Subcutaneous abdominal adipose tissue (tissue), 5 donors: ENCODE measurements around the gene ZSWIM9.
"Not testable (repeated sequence)": the region's sequence is repeated elsewhere in the genome, so short reads cannot be mapped to it uniquely, and the experiment has no call there.

Experiments
- H3K27ac ChIP-seq: one replicate; pipeline ENCODE4 v1.7.0; 2013; ENCODE audit warnings: low read depth, mild to moderate bottlenecking, inconsistent platforms, low read length, moderate library complexity
- H3K27me3 ChIP-seq, 5 donors: one replicate each; pipeline ENCODE4 v1.7.0; 2013; ENCODE audit warnings: low read length in 5 of 5, inconsistent platforms in 1 of 5; ENCODE audit not compliant: control insufficient read depth in 5 of 5, insufficient read depth in 4 of 5
- H3K36me3 ChIP-seq, 5 donors: one replicate each; pipeline ENCODE4 v1.7.0; 2013; ENCODE audit warnings: low read length in 5 of 5; ENCODE audit not compliant: control insufficient read depth in 5 of 5, insufficient read depth in 5 of 5
- H3K4me1 ChIP-seq, 5 donors: one replicate each; pipeline ENCODE4 v1.7.0; 2013; ENCODE audit warnings: low read length in 5 of 5, mild to moderate bottlenecking in 3 of 5, moderate library complexity in 1 of 5; ENCODE audit not compliant: control insufficient read depth in 5 of 5, insufficient read depth in 5 of 5
- H3K4me3 ChIP-seq, 5 donors: one replicate each; pipeline ENCODE4 v1.7.0; 2013; ENCODE audit warnings: low read length in 5 of 5, low read depth in 1 of 5
- H3K9ac ChIP-seq, 5 donors: one replicate each; pipeline ENCODE4 v1.7.0; 2013; ENCODE audit warnings: low read length in 5 of 5, mild to moderate bottlenecking in 4 of 5, moderate library complexity in 3 of 5
- H3K9me3 ChIP-seq, 5 donors: one replicate each; pipeline ENCODE4 v1.7.0; 2013; ENCODE audit warnings: low read length in 5 of 5; ENCODE audit not compliant: control insufficient read depth in 5 of 5
- donor health status: healthy.
- donor health status: healthy.
- donor health status: healthy.
- donor health status: healthy.
- donor health status: healthy.

The ZSWIM9 gene

DNA sequence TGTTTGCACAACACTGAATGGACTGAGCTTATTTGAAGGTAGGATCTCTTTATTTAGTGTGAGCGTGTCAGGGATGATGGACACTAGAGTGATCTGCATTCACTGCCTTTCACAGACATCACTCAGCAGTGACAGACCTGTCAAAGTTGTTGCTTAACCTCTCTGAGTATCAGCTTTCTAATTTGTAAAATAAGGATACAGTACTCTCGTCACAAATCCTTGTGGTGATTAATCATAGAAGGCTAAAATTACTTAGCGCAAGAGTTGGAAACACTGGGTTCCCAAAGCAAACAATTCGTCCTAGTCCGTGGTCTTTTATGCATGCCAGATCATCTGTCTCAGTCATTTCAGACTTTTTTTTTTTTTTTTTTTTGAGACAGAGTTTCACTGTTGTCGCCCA lies 68.6 kb downstream of the ZSWIM9 start:
- no peak overlapping the region for H3K9ac ChIP-seq
- H3K9me3 ChIP-seq: no peaks in the 10 kb centered on the region
- no peaks in the 10 kb centered on the region for H3K4me1 ChIP-seq
- no peaks in the 10 kb centered on the region for H3K27me3 ChIP-seq
- H3K4me3 ChIP-seq: no peak overlapping the region
- H3K36me3 ChIP-seq: peaks cover 9 to 57% (median 41%) of the 10 kb centered on the region in 5 donors
- no peak overlapping the region for H3K27ac ChIP-seq

- H3K4me1 ChIP-seq: peaks cover 0 to 5% (median 3%) of the 10 kb centered on the region in 5 donors
- no peaks in the 10 kb centered on the region for H3K9me3 ChIP-seq
- no peak overlapping the region for H3K9ac ChIP-seq
- no peak overlapping the region for H3K4me3 ChIP-seq
- H3K36me3 ChIP-seq: peaks cover 9 to 52% (median 39%) of the 10 kb centered on the region in 5 donors
- no peaks in the 10 kb centered on the region for H3K27me3 ChIP-seq
- no peak overlapping the region for H3K27ac ChIP-seq
These were observed 69.2 kb downstream of the ZSWIM9 start for GRCh38 chr19:48239582-48240141.

DNA sequence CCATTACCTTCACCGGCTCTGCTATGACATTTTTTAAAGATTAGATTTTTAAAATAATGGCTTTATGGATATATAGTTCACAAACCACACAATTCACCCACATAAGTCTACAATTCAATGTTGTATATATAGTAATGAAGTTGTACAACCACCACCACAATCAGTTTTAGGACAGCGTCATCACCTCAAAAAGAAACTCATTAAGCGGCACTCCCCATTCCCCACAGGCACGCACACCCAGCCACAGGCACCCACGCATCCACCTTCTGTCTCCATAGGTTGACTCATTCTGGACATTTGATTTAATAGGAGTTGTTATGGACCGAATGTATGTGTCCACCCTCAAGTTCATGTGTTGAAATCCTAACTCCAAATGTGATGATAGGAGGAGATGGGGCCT lies 71.3 kb downstream of the ZSWIM9 start:
- not testable (repeated sequence) for H3K9ac ChIP-seq, H3K27ac ChIP-seq, H3K4me3 ChIP-seq, H3K9me3 ChIP-seq, H3K27me3 ChIP-seq
- peaks cover 15 to 49% (median 44%) of the 10 kb centered on the region in 5 donors for H3K36me3 ChIP-seq
- peaks cover 0 to 21% (median 5%) of the 10 kb centered on the region in 5 donors for H3K4me1 ChIP-seq

- Histone ChIP-seq H3K4me3 (no peak overlapping the region), H3K4me1 (peaks cover 0 to 36% (median 5%) of the 10 kb centered on the region in 5 donors), H3K9ac (peak overlapping the region in 1 of 5 donors; percentile 16)
These were observed 73.8 kb downstream of the ZSWIM9 start for GRCh38 chr19:48244281-48244680.

DNA sequence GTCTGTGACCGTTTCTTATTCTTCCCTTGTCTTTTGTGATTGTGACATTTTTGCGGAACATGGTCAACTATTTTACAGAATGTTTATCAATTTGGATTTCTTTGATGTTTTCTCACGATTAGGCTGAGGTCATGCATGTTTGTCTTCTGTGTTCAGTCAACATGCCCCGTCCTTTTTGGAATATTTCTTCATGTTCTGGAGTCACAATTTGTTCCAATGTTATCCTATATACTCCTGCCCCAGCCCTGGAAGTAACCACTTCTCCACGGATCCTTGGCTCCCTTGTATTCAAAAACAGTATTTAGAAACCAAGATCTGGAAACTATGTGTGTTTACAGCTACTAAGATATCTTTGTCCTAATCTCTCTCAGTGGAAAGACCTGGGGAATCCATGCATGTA lies 75.6 kb downstream of the ZSWIM9 start:
- Histone ChIP-seq H3K4me3 (no peak overlapping the region), H3K9ac (no peak overlapping the region), H3K27ac (peak overlapping the region; percentile 13), H3K9me3 (no peaks in the 10 kb centered on the region), H3K27me3 (no peaks in the 10 kb centered on the region), H3K36me3 (peaks cover 10 to 27% (median 17%) of the 10 kb centered on the region in 5 donors), H3K4me1 (peaks cover 0 to 49% (median 14%) of the 10 kb centered on the region in 5 donors)

More at GRCh38 chr19:48244281-48244680, 73.8 kb downstream of the ZSWIM9 start:
- Histone ChIP-seq H3K27ac (peak overlapping the region; percentile 43), H3K27me3 (no peaks in the 10 kb centered on the region), H3K36me3 (peaks cover 10 to 42% (median 31%) of the 10 kb centered on the region in 5 donors), H3K9me3 (no peaks in the 10 kb centered on the region)

DNA sequence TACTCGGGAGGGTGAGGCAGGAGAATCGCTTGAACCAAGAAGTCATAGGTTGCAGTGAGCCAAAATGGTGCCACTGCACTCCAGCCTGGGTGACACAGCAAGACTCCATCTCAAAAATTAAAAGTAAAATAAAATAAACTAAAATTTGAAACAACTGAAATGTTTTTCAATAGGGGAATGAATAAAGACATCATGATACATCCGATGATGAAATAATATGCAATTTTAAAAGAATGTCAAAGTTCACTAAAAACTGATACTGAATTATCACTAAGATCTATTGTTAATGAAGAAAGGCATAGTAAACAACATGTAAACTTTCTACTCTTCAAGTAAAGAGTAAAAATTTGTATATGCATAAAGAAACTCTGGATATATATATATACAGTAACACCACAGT lies 76.7 kb downstream of the ZSWIM9 start:
- H3K27ac ChIP-seq: peak overlapping the region; percentile 21
- peaks cover 0 to 58% (median 18%) of the 10 kb centered on the region in 5 donors for H3K4me1 ChIP-seq
- H3K4me3 ChIP-seq: peak overlapping the region in 1 of 5 donors; percentile 40

More for the DNA sequence above, 76.7 kb downstream of the ZSWIM9 start:
- Histone ChIP-seq H3K9ac (no peak overlapping the region), H3K9me3 (no peaks in the 10 kb centered on the region), H3K27me3 (no peaks in the 10 kb centered on the region), H3K36me3 (peaks cover 10 to 22% (median 13%) of the 10 kb centered on the region in 5 donors)
